GM19240 (cell line): ENCODE results near the gene PLCE1.

Source experiments
- DNase-seq: peaks from one replicate; pipeline ENCODE4 v3.0.0; 2011; ENCODE audit warnings: low spot score; ENCODE audit not compliant: insufficient read length

The PLCE1 gene

GRCh38 chr10:93993414-93993781 lies 333 bp upstream of the PLCE1 start:
- DNase-seq = no peak

- no peak for DNase-seq
Observed at GRCh38 chr10:93994438-93994801, 689 bp downstream of the PLCE1 start.

- DNase-seq = no peak
Observed at GRCh38 chr10:93995182-93995581, 1.5 kb downstream of the PLCE1 start.

- DNase-seq = no peak
Observed at GRCh38 chr10:93995598-93996271, 2.0 kb downstream of the PLCE1 start.

- no peak for DNase-seq
Observed at GRCh38 chr10:93996551-93996950, 2.8 kb downstream of the PLCE1 start.

- no peak for DNase-seq
Observed at GRCh38 chr10:93997546-93997945, 3.8 kb downstream of the PLCE1 start.

- no peak for DNase-seq
Observed at GRCh38 chr10:93999401-93999851, 5.7 kb downstream of the PLCE1 start.

- DNase-seq = no peak
Observed at GRCh38 chr10:94000638-94001415, 7.1 kb downstream of the PLCE1 start.

GRCh38 chr10:94001416-94001810 lies 7.7 kb downstream of the PLCE1 start:
- DNase-seq = no peak

GRCh38 chr10:94002156-94002555 lies 8.4 kb downstream of the PLCE1 start:
- DNase-seq = no peak

- DNase-seq = no peak
Observed at GRCh38 chr10:94003488-94003887, 9.8 kb downstream of the PLCE1 start.

- no peak for DNase-seq
Observed at GRCh38 chr10:94005050-94005449, 11.3 kb downstream of the PLCE1 start.

GRCh38 chr10:94006591-94007550 lies 13.1 kb downstream of the PLCE1 start:
- no peak for DNase-seq

GRCh38 chr10:94008526-94008925 lies 14.8 kb downstream of the PLCE1 start:
- DNase-seq = no peak

GRCh38 chr10:94010116-94010515 lies 16.4 kb downstream of the PLCE1 start:
- no peak for DNase-seq

GRCh38 chr10:94010886-94011285 lies 17.2 kb downstream of the PLCE1 start:
- no peak for DNase-seq

GRCh38 chr10:94011296-94011695 lies 17.6 kb downstream of the PLCE1 start:
- DNase-seq = no peak

GRCh38 chr10:94012834-94013233 lies 19.1 kb downstream of the PLCE1 start:
- no peak for DNase-seq

GRCh38 chr10:94013331-94013760 lies 19.6 kb downstream of the PLCE1 start:
- no peak for DNase-seq

- DNase-seq = no peak
Observed at GRCh38 chr10:94014304-94014703, 20.6 kb downstream of the PLCE1 start.

GRCh38 chr10:94016727-94017714 lies 23.3 kb downstream of the PLCE1 start:
- no peak for DNase-seq
